SK-N-SH (cell line): Measurements from ENCODE around the gene TOGARAM2. TPM values are rescaled to one million over a fixed set of nuclear protein-coding genes. Genes with fewer than 3 reads are reported as not detected.

Source experiments
- CTCF ChIA-PET: fragments of 300-600, 350-600 bp; formaldehyde crosslinking; extraction: SDS; loops from one replicate; lab custom pipeline; 2021; lab: Yijun Ruan, JAX
- POLR2A ChIA-PET: fragments of 350-600 bp; sonication (Branson Sonifier 250); formaldehyde crosslinking; extraction: SDS; loops from one replicate; lab custom pipeline; 2020; ENCODE audit warnings: antibody characterized with exemption, inconsistent platforms; lab: Yijun Ruan, JAX
- DNase-seq: peaks from one replicate; pipeline ENCODE4 v3.0.0; 2012
- H2AFZ ChIP-seq: fragments of 200-600 bp; sonication (generic); 2 replicates; pipeline ENCODE4 v1.8.1; 2016; ENCODE audit warnings: antibody characterized with exemption, mild to moderate bottlenecking, low read depth
- H3F3A ChIP-seq: fragments of 200-600 bp; sonication (generic); replicated peaks from 2 replicates; pipeline ENCODE3; 2016; ENCODE audit warnings: antibody characterized with exemption, mild to moderate bottlenecking; ENCODE audit not compliant: insufficient read depth
- H3K27ac ChIP-seq, 2 experiments: fragments of 200-500 bp in 1 of 2; fragments of 200-600 bp in 1 of 2; sonication (Bioruptor generic) in 1 of 2; sonication (generic), shearing (Covaris generic) in 1 of 2; 2 replicates each; pipeline versions ENCODE4 v1.5.1 to v1.6.1; 2014 to 2016; ENCODE audit warnings: low read depth in 2 of 2, inconsistent platforms in 1 of 2, low read length in 1 of 2, mild to moderate bottlenecking in 1 of 2, mixed read lengths in 1 of 2
- H3K27me3 ChIP-seq: fragments of 200-600 bp; sonication (generic), shearing (Covaris generic); 2 replicates; pipeline ENCODE4 v1.6.1; 2016; ENCODE audit warnings: mixed run types; ENCODE audit not compliant: insufficient read depth
- H3K36me3 ChIP-seq, 2 experiments: fragments of 200-500 bp in 1 of 2; fragments of 200-600 bp in 1 of 2; sonication (Bioruptor generic) in 1 of 2; sonication (generic) in 1 of 2; replicated peaks in 1 of 2; 2 replicates each; pipeline versions ENCODE3 to v1.5.1; 2014 to 2016; ENCODE audit warnings: low read length in 1 of 2, mild to moderate bottlenecking in 1 of 2; ENCODE audit not compliant: insufficient read depth in 2 of 2, control insufficient read depth in 1 of 2
- H3K4me1 ChIP-seq, 2 experiments: fragments of 200-500 bp in 1 of 2; fragments of 200-600 bp in 1 of 2; sonication (Bioruptor generic) in 1 of 2; sonication (generic), shearing (Covaris generic) in 1 of 2; 2 replicates each; pipeline versions ENCODE4 v1.5.1 to v1.6.1; 2014 to 2016; ENCODE audit warnings: low read depth in 1 of 2, low read length in 1 of 2, mixed run types in 1 of 2; ENCODE audit not compliant: insufficient read depth in 2 of 2, control insufficient read depth in 1 of 2
- H3K4me2 ChIP-seq: fragments of 200-600 bp; sonication (generic), shearing (Covaris generic); 2 replicates; pipeline ENCODE4 v1.6.1; 2017; ENCODE audit warnings: mixed run types
- H3K4me3 ChIP-seq, 2 experiments: fragments of 200-500 bp in 1 of 2; fragments of 200-600 bp in 1 of 2; sonication (Bioruptor generic) in 1 of 2; sonication (generic), shearing (Covaris generic) in 1 of 2; 2 replicates each; pipeline versions ENCODE4 v1.5.1 to v1.8.1; 2014 to 2016; ENCODE audit warnings: low read depth in 2 of 2, inconsistent platforms in 1 of 2, low read length in 1 of 2, mild to moderate bottlenecking in 1 of 2, mixed read lengths in 1 of 2, moderate library complexity in 1 of 2
- H3K79me2 ChIP-seq: fragments of 200-600 bp; sonication (generic); 2 replicates; pipeline ENCODE4 v1.8.1; 2017; ENCODE audit warnings: mild to moderate bottlenecking; ENCODE audit not compliant: insufficient read depth
- H3K9ac ChIP-seq: fragments of 200-600 bp; sonication (generic); 2 replicates; pipeline ENCODE4 v1.6.1; 2017; ENCODE audit warnings: mixed run types
- H3K9me2 ChIP-seq: fragments of 200-600 bp; sonication (generic); 2 replicates; pipeline ENCODE4 v1.6.1; 2017; ENCODE audit warnings: mixed run types
- H3K9me3 ChIP-seq: fragments of 200-600 bp; sonication (generic); 2 replicates; pipeline ENCODE4 v1.6.1; 2017; ENCODE audit warnings: mixed run types, mild to moderate bottlenecking, moderate library complexity
- H4K20me1 ChIP-seq: fragments of 200-600 bp; sonication (generic); 2 replicates; pipeline ENCODE4 v1.6.1; 2017; ENCODE audit warnings: mild to moderate bottlenecking, mixed run types; ENCODE audit not compliant: insufficient read depth
- CHD2 ChIP-seq: fragments of 150-350 bp; IDR thresholded peaks from 2 replicates; pipeline ENCODE4 v1.6.1; 2018; ENCODE audit warnings: low read length; ENCODE audit not compliant: partially characterized antibody
- GATA2 ChIP-seq: sonication (generic); formaldehyde crosslinking; IDR thresholded peaks from 2 replicates; pipeline ENCODE4 v1.5.0; 2020; ENCODE audit warnings: mild to moderate bottlenecking, missing genetic modification reagents
- JUND ChIP-seq: IDR thresholded peaks from 2 replicates; pipeline ENCODE4 v1.4.0; 2012
- NFIC ChIP-seq: IDR thresholded peaks from 2 replicates; pipeline ENCODE4 v1.4.0; 2012; ENCODE audit warnings: borderline replicate concordance
- POLR2AphosphoS5 ChIP-seq: IDR thresholded peaks from 2 replicates; pipeline ENCODE4 v1.6.1; 2012; ENCODE audit warnings: low read depth, low read length
- REST ChIP-seq: IDR thresholded peaks from 2 replicates; pipeline ENCODE4 v1.6.1; 2012; ENCODE audit warnings: mild to moderate bottlenecking, low read depth, low read length, moderate library complexity
- RXRA ChIP-seq: IDR thresholded peaks from 2 replicates; pipeline ENCODE4 v1.4.0; 2012; ENCODE audit warnings: low read depth, mild to moderate bottlenecking, borderline replicate concordance
- SIN3A ChIP-seq: IDR thresholded peaks from 2 replicates; pipeline ENCODE4 v1.6.1; 2012; ENCODE audit warnings: low read depth, mild to moderate bottlenecking, low read length, moderate library complexity, borderline replicate concordance
- TEAD4 ChIP-seq: IDR thresholded peaks from 2 replicates; pipeline ENCODE4 v1.4.0; 2012; ENCODE audit warnings: mild to moderate bottlenecking, borderline replicate concordance; ENCODE audit not compliant: insufficient read depth
- ZBTB33 ChIP-seq: IDR thresholded peaks from 2 replicates; pipeline ENCODE4 v1.4.0; 2012; ENCODE audit warnings: low read depth, borderline replicate concordance
- WGBS: methylation state at CpG from one replicate; pipeline ENCODE4 v1.1.6; 2017; ENCODE audit warnings: low lambda C conversion rate; 5-methylcytosine and 5-hydroxymethylcytosine counted together
- polyA plus RNA-seq, 3 experiments: library from polyadenylated mRNA; depleted of rRNA; stranded (reverse); fragments of >200 nt; gene quantifications; 2 replicates each; pipeline ENCODE4 v1.2.3, GENCODE V29; 2012
- small RNA-seq, 7 experiments: library from RNA; depleted of rRNA; stranded (forward); fragments of <200 nt; gene quantifications; one replicate each; pipeline ENCODE3, GENCODE V24; 2012

The TOGARAM2 gene
- polyA plus RNA-seq, 1 of the 3 experiments (the other 2 are of a cell fraction) = 0.69 TPM

- TF ChIP-seq REST = no peak
- TF ChIP-seq ZBTB33 = no peak
- TF ChIP-seq NFIC = no peak
- TF ChIP-seq TEAD4 = no peak
- no peak for TF ChIP-seq JUND
- no peak for TF ChIP-seq SIN3A
- no peak for TF ChIP-seq RXRA
- TF ChIP-seq POLR2AphosphoS5 = no peak
- TF ChIP-seq GATA2 (CRISPR knock-in tag) = no peak
Measured at GRCh38 chr2:29097569-29097968, 116.5 kb downstream of the TOGARAM2 start (continued).

GRCh38 chr2:29100564-29100963, 119.5 kb downstream of the TOGARAM2 start:
- no peaks in the 10 kb centered on the region for H3K9me2 ChIP-seq
- no peak for DNase-seq
- H3K79me2 ChIP-seq = no peaks in the 10 kb centered on the region
- no peak overlapping the region for H3K4me2 ChIP-seq
- no peak overlapping the region for H3K4me3 ChIP-seq
- H3K27ac ChIP-seq = no peak overlapping the region
- H3K4me1 ChIP-seq = peaks cover 0 to 9% of the 10 kb centered on the region in 2 experiments; a peak in 2 of 4 replicates
- no peaks in the 10 kb centered on the region for H3K36me3 ChIP-seq
- no peak for TF ChIP-seq CHD2
- H4K20me1 ChIP-seq = no peaks in the 10 kb centered on the region
- H3K27me3 ChIP-seq = no peaks in the 10 kb centered on the region
- POLR2A ChIA-PET = no interaction called here
- no peak overlapping the region for H2AFZ ChIP-seq
- CTCF ChIA-PET = interaction anchor here (2.0 kb wide), 1 partner anchor 11 kb away, joined by 4 read pairs; no protein-coding TSS in a partner anchor
- H3F3A ChIP-seq = no peaks in the 10 kb centered on the region
- no peak overlapping the region for H3K9ac ChIP-seq
- 80% methylated on average over 1 of the region's 1 CpG for WGBS
- no peaks in the 10 kb centered on the region for H3K9me3 ChIP-seq

Small RNA genes lying within 50 kb of the gene (small RNA-seq; reads per million reads assigned to genes)
- gene RF00019 = 0 reads per million in 7 experiments

Other genes with a start within 250 kb of the TOGARAM2 start
- gene PPP1CB, start 229.5 kb upstream of the TOGARAM2 start, polyA plus RNA-seq (2012; rRNA removed) = 21.7 and 24.7 TPM in 2 replicates
- gene SPDYA, start 170.5 kb upstream of the TOGARAM2 start, polyA plus RNA-seq (2012; rRNA removed) = 0.10 TPM in 1 of 2 replicates, not detected in the other
- gene TRMT61B, start 111.0 kb upstream of the TOGARAM2 start, polyA plus RNA-seq (2012; rRNA removed) = 11.0 and 11.4 TPM in 2 replicates
- gene WDR43, start 86.6 kb upstream of the TOGARAM2 start, polyA plus RNA-seq (2012; rRNA removed) = 35.1 and 48.5 TPM in 2 replicates
- gene PCARE, start 93.2 kb downstream of the TOGARAM2 start, polyA plus RNA-seq (2012; rRNA removed) = not detected in 2 replicates
- 12.7 and 20.7 TPM in 2 replicates for gene CLIP4, start 134.1 kb downstream of the TOGARAM2 start, polyA plus RNA-seq (2012; rRNA removed)